ENCODE data around the gene GVQW3. TPM values are rescaled to one million over a fixed set of nuclear protein-coding genes. Genes with fewer than 3 reads are reported as not detected.

Gene GVQW3
- total RNA-seq, 3 donors from 2014 or later: 1.3 to 5.4 (median 3.9) TPM

DNA sequence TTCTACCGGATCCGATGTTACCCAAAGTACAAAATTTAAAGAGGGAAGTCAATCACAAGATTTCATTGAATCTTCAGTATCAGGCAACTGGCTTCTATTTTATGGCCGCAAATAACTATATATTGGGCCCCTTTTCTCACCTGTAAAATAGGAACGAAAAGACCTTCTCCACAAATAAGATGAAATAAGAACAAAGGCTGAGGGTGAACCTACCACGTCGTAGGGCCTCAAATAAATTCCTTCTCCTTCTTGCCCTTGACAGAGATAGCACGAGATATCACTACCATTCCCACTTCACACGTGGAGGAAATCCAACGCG lies 62.9 kb downstream of the GVQW3 start:
- TF ChIP-seq POLR2A (IDR thresholded peaks at IDR 0.05) (no peak), POLR2AphosphoS5 (IDR thresholded peaks at IDR 0.05) (no peak), CTCF (IDR thresholded peaks at IDR 0.05) (no peak)
- intact Hi-C loops (cut with DNase I; ENCODE audit: low total_unique reads): loop anchor here (2.0 kb wide), 1 partner anchor 63 kb away; the partner anchor contains the start of genes GVQW3 and THAP12
- H3K27ac ChIP-seq: peak overlapping the region; percentile 94 to 97
- no peak for DNase-seq (ENCODE audit: low spot score in 2 of 2)
- H3K4me3 ChIP-seq: peak overlapping the region; percentile 96 to 100 (median 99)
- H3K27me3 ChIP-seq: no peaks in the 10 kb centered on the region
- H3K9me3 ChIP-seq: no peaks in the 10 kb centered on the region
- peaks cover 3 to 5% of the 10 kb centered on the region in 2 donors for H3K4me1 ChIP-seq
- H3K36me3 ChIP-seq: no peaks in the 10 kb centered on the region

DNA sequence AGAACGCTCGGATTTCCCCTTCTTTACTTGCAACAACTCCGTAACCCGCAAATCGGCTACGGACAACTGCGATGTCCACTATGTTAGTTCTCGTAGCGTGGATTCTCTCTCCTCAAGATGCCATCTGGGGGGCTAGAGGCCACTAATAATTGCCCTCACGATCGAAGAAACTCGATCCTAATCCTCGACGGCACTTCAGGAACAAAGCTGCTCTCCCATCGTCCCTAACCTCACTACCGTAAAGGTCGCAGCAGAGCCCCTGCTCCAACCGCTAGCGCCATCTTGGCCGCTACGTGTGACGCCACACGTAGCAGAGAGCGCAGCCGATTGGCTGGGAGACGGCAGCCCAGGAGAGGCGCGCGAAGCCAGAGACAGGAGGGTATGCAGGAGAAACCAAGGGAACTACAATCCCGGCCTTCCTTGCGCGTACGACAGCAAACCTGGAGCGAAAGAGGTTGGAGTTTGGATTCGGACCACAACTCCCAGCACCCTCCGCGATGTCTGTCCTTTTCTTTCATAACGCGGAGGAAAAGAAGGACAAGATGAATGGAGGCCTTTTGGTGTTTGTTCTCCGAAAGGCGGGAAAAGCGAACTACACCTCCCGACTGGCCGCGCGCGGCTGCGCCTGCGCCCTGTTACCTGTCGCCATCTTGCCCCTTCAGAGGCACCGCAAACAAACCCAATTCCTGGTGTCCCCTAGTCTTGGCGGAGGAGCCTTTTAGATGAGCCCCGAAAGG lies 63.4 kb downstream of the GVQW3 start, which contains the start of gene EMSY:
Gene EMSY, plus strand, starts transcription at position 635 of the 737 bp plus-strand sequence. CDS start 1,921 bp downstream, outside the sequence.
- no peaks in the 10 kb centered on the region for H3K36me3 ChIP-seq
- intact Hi-C loops (cut with DNase I; ENCODE audit: low total_unique reads): loop anchor here (2.0 kb wide), 1 partner anchor 64 kb away; the partner anchor contains the start of genes GVQW3 and THAP12
- H3K4me1 ChIP-seq: peaks cover 3 to 5% of the 10 kb centered on the region in 2 donors
- H3K27me3 ChIP-seq: no peaks in the 10 kb centered on the region
- peak; percentile 94 to 97 for DNase-seq (ENCODE audit: low spot score in 2 of 2)
- H3K9me3 ChIP-seq: no peaks in the 10 kb centered on the region
- H3K4me3 ChIP-seq: peak within 1 kb of the TSS; percentile 96 to 100 (median 99)
- TF ChIP-seq CTCF (IDR thresholded peaks at IDR 0.05) (peak in 1 of 3 donors; percentile 4), POLR2A (IDR thresholded peaks at IDR 0.05) (peak; percentile 99), POLR2AphosphoS5 (IDR thresholded peaks at IDR 0.05) (peak; percentile 99 to 100 (median 100))
- peak within 1 kb of the TSS; percentile 94 to 97 for H3K27ac ChIP-seq

DNA sequence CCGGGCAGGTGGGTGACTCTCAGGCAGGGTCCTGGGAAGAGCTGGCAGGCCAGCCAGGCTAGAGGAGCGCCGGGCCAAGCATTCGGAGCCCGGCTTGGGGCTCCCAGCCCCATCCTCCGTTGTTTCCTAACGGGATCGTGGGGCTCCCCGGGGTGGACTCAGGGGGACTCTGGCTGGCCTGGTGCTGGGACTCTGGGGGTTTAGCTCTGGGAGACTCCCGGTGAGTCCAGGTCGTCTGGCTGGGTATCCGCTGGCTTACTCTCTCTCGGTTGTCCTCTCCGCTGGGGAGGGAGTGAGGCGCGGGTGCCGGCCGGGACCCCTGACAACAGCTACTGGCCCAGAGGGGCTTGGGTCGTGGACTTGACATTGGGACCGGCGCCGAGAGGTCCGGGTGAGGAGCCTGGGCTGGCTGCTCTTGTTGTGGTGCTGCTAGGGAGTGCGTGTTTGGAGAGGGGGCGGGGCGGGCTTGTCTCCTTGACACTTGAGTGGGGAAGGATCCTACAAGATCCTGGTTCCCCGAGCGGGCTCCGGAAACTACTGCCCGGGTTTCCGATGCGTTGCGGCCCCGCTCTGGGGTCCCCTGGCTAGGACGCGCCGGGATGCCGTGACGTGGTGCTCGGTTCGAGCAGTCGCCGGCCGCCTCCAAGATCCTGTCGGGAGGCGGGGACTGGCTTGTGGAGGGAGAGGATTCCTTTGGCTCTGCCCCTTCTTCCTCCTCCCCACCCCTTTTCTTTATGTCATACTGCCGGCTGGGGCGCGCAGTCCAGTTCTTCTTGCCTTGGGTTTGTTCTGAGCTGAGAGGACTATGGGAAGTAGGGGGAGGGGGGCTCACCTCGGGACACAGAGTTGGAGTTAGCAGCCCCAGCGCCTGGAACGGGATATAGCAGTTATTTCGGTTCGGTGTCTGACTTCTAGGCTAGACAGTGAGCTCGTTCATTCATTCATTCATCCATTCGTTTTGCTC lies 64.3 kb downstream of the GVQW3 start:
- Histone ChIP-seq H3K36me3 (no peaks in the 10 kb centered on the region), H3K4me3 (peak overlapping the region; percentile 96 to 100 (median 99)), H3K27ac (peak overlapping the region; percentile 94 to 97), H3K27me3 (no peaks in the 10 kb centered on the region), H3K9me3 (no peaks in the 10 kb centered on the region), H3K4me1 (peaks cover 3 to 5% of the 10 kb centered on the region in 2 donors)
- DNase-seq (ENCODE audit: low spot score in 2 of 2): peak; percentile 58 to 73
- intact Hi-C loops (cut with DNase I; ENCODE audit: low total_unique reads): loop anchor here (2.0 kb wide), 1 partner anchor 65 kb away; the partner anchor contains the start of genes GVQW3 and THAP12
- TF ChIP-seq CTCF (IDR thresholded peaks at IDR 0.05): peak in 1 of 3 donors; percentile 13
- TF ChIP-seq POLR2A (IDR thresholded peaks at IDR 0.05): no peak
- peak in 1 of 3 donors; percentile 50 for TF ChIP-seq POLR2AphosphoS5 (IDR thresholded peaks at IDR 0.05)

GRCh38 chr11:76448506-76448905 lies 67.4 kb downstream of the GVQW3 start:
- H3K27me3 ChIP-seq: no peaks in the 10 kb centered on the region
- intact Hi-C loops (cut with DNase I; ENCODE audit: low total_unique reads): no loop called here
- H3K9me3 ChIP-seq: no peaks in the 10 kb centered on the region
- TF ChIP-seq CTCF (IDR thresholded peaks at IDR 0.05): no peak
- TF ChIP-seq POLR2A (IDR thresholded peaks at IDR 0.05): no peak
- no peak for TF ChIP-seq POLR2AphosphoS5 (IDR thresholded peaks at IDR 0.05)
- H3K4me3 ChIP-seq: no peak overlapping the region
- DNase-seq (ENCODE audit: low spot score in 2 of 2): no peak
- H3K4me1 ChIP-seq: peaks cover 0 to 3% of the 10 kb centered on the region in 2 donors
- H3K27ac ChIP-seq: no peak overlapping the region
- no peaks in the 10 kb centered on the region for H3K36me3 ChIP-seq
